Neural cell (in vitro differentiated cells): Measurements from ENCODE around the gene MYCBPAP.

Experiments
- POLR2AphosphoS5 ChIP-seq: IDR thresholded peaks from 2 replicates; pipeline ENCODE4 v1.6.1; 2012
- RAD21 ChIP-seq: fragments of 450-650 bp; conservative IDR thresholded peaks from 2 replicates; pipeline ENCODE4 v1.6.1; 2014; ENCODE audit warnings: antibody characterized with exemption, mild to moderate bottlenecking, moderate library complexity
- TAF1 ChIP-seq: IDR thresholded peaks from 2 replicates; pipeline ENCODE4 v1.6.1; 2012; ENCODE audit warnings: low read depth
- TF ChIP-seq, protein P1 (sequence below): fragments of 450-650 bp; IDR thresholded peaks from 2 replicates; pipeline ENCODE4 v1.5.1; 2014; ENCODE audit warnings: antibody characterized with exemption, mild to moderate bottlenecking, moderate library complexity; ENCODE audit not compliant: poor library complexity, severe bottlenecking
- TF ChIP-seq, protein P2 (sequence below): IDR thresholded peaks from 2 replicates; pipeline ENCODE4 v1.6.1; 2012; ENCODE audit warnings: borderline replicate concordance

DNA sequence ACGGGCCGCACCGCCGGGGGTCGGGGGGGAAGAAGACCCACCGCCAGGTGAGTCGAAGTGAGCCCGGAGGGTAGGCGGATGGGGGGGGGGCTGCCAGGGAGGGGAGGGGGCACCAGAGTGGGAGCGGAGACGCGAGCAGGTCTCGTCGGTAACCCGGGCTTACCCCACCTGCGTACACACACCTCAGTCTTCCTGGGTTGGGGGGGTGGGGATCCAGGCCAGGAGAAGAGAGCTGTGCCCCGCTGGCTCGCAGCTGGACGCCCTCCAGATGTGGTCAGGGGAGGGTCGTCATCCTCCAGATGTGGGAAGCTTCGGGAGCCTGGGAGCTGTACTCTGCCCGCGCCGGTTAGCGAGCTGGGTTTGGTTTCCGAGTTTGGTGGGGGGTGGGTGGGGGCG, 53.5 kb downstream of the MYCBPAP start:
- TF ChIP-seq POLR2AphosphoS5 (no peak), TAF1 (no peak), RAD21 (no peak)
- TF ChIP-seq, protein P1, sequence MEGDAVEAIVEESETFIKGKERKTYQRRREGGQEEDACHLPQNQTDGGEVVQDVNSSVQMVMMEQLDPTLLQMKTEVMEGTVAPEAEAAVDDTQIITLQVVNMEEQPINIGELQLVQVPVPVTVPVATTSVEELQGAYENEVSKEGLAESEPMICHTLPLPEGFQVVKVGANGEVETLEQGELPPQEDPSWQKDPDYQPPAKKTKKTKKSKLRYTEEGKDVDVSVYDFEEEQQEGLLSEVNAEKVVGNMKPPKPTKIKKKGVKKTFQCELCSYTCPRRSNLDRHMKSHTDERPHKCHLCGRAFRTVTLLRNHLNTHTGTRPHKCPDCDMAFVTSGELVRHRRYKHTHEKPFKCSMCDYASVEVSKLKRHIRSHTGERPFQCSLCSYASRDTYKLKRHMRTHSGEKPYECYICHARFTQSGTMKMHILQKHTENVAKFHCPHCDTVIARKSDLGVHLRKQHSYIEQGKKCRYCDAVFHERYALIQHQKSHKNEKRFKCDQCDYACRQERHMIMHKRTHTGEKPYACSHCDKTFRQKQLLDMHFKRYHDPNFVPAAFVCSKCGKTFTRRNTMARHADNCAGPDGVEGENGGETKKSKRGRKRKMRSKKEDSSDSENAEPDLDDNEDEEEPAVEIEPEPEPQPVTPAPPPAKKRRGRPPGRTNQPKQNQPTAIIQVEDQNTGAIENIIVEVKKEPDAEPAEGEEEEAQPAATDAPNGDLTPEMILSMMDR, result no peak
- TF ChIP-seq, protein P2, sequence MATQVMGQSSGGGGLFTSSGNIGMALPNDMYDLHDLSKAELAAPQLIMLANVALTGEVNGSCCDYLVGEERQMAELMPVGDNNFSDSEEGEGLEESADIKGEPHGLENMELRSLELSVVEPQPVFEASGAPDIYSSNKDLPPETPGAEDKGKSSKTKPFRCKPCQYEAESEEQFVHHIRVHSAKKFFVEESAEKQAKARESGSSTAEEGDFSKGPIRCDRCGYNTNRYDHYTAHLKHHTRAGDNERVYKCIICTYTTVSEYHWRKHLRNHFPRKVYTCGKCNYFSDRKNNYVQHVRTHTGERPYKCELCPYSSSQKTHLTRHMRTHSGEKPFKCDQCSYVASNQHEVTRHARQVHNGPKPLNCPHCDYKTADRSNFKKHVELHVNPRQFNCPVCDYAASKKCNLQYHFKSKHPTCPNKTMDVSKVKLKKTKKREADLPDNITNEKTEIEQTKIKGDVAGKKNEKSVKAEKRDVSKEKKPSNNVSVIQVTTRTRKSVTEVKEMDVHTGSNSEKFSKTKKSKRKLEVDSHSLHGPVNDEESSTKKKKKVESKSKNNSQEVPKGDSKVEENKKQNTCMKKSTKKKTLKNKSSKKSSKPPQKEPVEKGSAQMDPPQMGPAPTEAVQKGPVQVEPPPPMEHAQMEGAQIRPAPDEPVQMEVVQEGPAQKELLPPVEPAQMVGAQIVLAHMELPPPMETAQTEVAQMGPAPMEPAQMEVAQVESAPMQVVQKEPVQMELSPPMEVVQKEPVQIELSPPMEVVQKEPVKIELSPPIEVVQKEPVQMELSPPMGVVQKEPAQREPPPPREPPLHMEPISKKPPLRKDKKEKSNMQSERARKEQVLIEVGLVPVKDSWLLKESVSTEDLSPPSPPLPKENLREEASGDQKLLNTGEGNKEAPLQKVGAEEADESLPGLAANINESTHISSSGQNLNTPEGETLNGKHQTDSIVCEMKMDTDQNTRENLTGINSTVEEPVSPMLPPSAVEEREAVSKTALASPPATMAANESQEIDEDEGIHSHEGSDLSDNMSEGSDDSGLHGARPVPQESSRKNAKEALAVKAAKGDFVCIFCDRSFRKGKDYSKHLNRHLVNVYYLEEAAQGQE, result no peak
